Neural cell (in vitro differentiated cells): ENCODE measurements around the gene DAP. TPM values are rescaled to one million over a fixed set of nuclear protein-coding genes. Genes with fewer than 3 reads are reported as not detected.
A peak's percentile ranks its signal among the peaks of the same experiment; 100 is the strongest.

Experiments used
- H2AFZ ChIP-seq: fragments of 200-600, 300-800 bp; sonication (generic), shearing (Covaris generic); 2 replicates; pipeline ENCODE4 v1.6.0; 2014; ENCODE audit warnings: low read depth, mild to moderate bottlenecking, antibody characterized with exemption, low read length, moderate library complexity
- H3F3A ChIP-seq: fragments of 200-600 bp; shearing (Covaris generic); 2 replicates; pipeline ENCODE4 v1.6.1; 2016; ENCODE audit warnings: mild to moderate bottlenecking, moderate library complexity, mixed read lengths, antibody characterized with exemption, low read length; ENCODE audit not compliant: insufficient read depth, poor library complexity, severe bottlenecking
- H3K27ac ChIP-seq: fragments of 200-600, 300-800 bp; sonication (generic), shearing (Covaris generic); 2 replicates; pipeline ENCODE4 v1.5.1; 2014; ENCODE audit warnings: mild to moderate bottlenecking, low read length, moderate library complexity
- H3K27me3 ChIP-seq: fragments of 300-800, 200-600 bp; sonication (generic), shearing (Covaris generic); 2 replicates; pipeline ENCODE4 v1.6.0; 2014; ENCODE audit warnings: mild to moderate bottlenecking, low read depth, low read length, moderate library complexity; ENCODE audit not compliant: insufficient read depth
- H3K36me3 ChIP-seq: fragments of 300-800, 200-600 bp; sonication (generic), shearing (Covaris generic); 2 replicates; pipeline ENCODE4 v1.5.1; 2014; ENCODE audit warnings: mild to moderate bottlenecking, antibody characterized with exemption, low read length, moderate library complexity; ENCODE audit not compliant: insufficient read depth
- H3K4me2 ChIP-seq: fragments of 300-800, 200-600 bp; sonication (generic), shearing (Covaris generic); 2 replicates; pipeline ENCODE4 v1.6.0; 2014; ENCODE audit warnings: mild to moderate bottlenecking, low read length
- H3K4me3 ChIP-seq: fragments of 300-800, 200-600 bp; sonication (generic), shearing (Covaris generic); 2 replicates; pipeline ENCODE4 v1.5.1; 2014; ENCODE audit warnings: mild to moderate bottlenecking, low read length, moderate library complexity
- H3K79me2 ChIP-seq: fragments of 200-600 bp; shearing (Covaris generic); replicated peaks from 2 replicates; pipeline ENCODE4 v1.6.0; 2014; ENCODE audit warnings: mild to moderate bottlenecking, low read length, moderate library complexity; ENCODE audit not compliant: insufficient read depth
- H3K9ac ChIP-seq: fragments of 300-800, 200-600 bp; sonication (generic), shearing (Covaris generic); 2 replicates; pipeline ENCODE4 v1.6.1; 2016; ENCODE audit warnings: mild to moderate bottlenecking, low read length, mixed read lengths
- H3K9me2 ChIP-seq: fragments of 200-600 bp; shearing (Covaris generic); 2 replicates; pipeline ENCODE4 v1.6.1; 2016; ENCODE audit warnings: mild to moderate bottlenecking, low read length, mixed read lengths; ENCODE audit not compliant: insufficient read depth
- H3K9me3 ChIP-seq: fragments of 200-600, 300-800 bp; sonication (generic), shearing (Covaris generic); 2 replicates; pipeline ENCODE4 v1.6.1; 2016; ENCODE audit warnings: mild to moderate bottlenecking, mixed run types, low read length, moderate library complexity, mixed read lengths
- H4K20me1 ChIP-seq: fragments of 200-600 bp; shearing (Covaris generic); 2 replicates; pipeline ENCODE4 v1.6.1; 2016; ENCODE audit warnings: mild to moderate bottlenecking, mixed run types; ENCODE audit not compliant: insufficient read depth
- EP300 ChIP-seq: fragments of 450-650 bp; conservative IDR thresholded peaks from 2 replicates; pipeline ENCODE4 v1.6.1; 2014; ENCODE audit warnings: antibody characterized with exemption, mild to moderate bottlenecking, moderate library complexity; ENCODE audit not compliant: poor library complexity, severe bottlenecking
- EZH2 ChIP-seq: fragments of 200-600, 300-800 bp; shearing (Covaris generic), sonication (generic); IDR thresholded peaks from 2 replicates; pipeline ENCODE4 v1.6.1; 2014; ENCODE audit warnings: antibody characterized with exemption, low read length, borderline replicate concordance, mild to moderate bottlenecking; ENCODE audit not compliant: insufficient read depth, poor library complexity, severe bottlenecking
- MXI1 ChIP-seq: fragments of 450-650 bp; conservative IDR thresholded peaks from 2 replicates; pipeline ENCODE4 v1.6.1; 2014; ENCODE audit warnings: antibody characterized with exemption, mild to moderate bottlenecking; ENCODE audit not compliant: poor library complexity, severe bottlenecking
- POLR2AphosphoS5 ChIP-seq: IDR thresholded peaks from 2 replicates; pipeline ENCODE4 v1.6.1; 2012
- SMC3 ChIP-seq: fragments of 450-650 bp; conservative IDR thresholded peaks from 2 replicates; pipeline ENCODE4 v1.6.1; 2014; ENCODE audit warnings: antibody characterized with exemption, mild to moderate bottlenecking, moderate library complexity; ENCODE audit not compliant: poor library complexity
- polyA minus RNA-seq: library from RNA; depleted of rRNA, polyadenylated mRNA; stranded (reverse); fragments of >200 nt; gene quantifications from 2 replicates; pipeline ENCODE4 v1.2.3, GENCODE V29; 2014
- polyA plus RNA-seq: library from polyadenylated mRNA; depleted of rRNA; stranded (reverse); fragments of >200 nt; gene quantifications from 2 replicates; pipeline ENCODE4 v1.2.3, GENCODE V29; 2014
- TF ChIP-seq, protein P1 (sequence below): fragments of 450-650 bp; IDR thresholded peaks from 2 replicates; pipeline ENCODE4 v1.5.1; 2014; ENCODE audit warnings: antibody characterized with exemption, mild to moderate bottlenecking, moderate library complexity; ENCODE audit not compliant: poor library complexity, severe bottlenecking

DAP gene, protein sequence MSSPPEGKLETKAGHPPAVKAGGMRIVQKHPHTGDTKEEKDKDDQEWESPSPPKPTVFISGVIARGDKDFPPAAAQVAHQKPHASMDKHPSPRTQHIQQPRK
- polyA plus RNA-seq = 9.3 and 10.4 TPM in 2 replicates
- polyA minus RNA-seq = 9.0 and 9.3 TPM in 2 replicates

DNA sequence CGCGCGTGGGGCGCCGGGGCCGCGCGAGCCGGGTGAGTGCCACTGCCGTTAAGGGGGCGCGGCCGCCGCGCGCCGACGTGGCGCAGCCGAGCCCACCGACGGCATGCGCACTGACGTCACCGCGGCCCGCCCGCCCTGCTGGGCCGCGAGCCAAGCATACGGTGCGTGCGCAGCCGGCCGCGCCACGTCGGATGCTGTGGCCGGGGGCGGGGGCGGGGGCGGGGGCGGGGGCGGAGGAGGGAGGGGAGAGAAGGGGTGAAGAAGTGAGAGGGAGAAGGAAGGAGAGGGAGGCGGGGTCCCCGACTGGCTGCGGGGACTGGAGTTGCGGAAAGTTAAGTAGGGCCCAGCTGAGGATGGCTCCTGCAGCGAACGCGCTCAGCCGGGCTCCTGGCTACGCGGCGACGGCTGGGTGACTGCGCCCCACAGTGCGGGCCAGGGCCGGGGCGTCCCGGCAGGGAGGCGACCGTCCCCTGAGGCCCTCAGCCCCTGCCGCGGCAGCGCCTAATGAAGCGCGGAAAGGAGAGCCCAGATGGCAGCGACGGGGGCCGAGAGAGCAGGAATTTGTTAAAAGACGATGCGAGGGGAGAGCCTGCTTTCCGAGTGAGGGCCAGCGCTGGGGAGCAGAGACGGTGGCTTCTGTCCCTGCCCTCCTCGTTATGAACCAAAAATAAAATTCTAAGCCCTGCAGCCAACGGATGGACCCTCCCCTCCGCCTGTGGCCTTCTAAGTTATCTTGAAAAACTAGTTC lies at the start of gene DAP:
DAP (minus strand) TSS at position 50 of the 748 bp plus-strand sequence. CDS start 166 bp downstream, outside the sequence.
- Histone ChIP-seq H3K9me2 (no peaks in the 10 kb centered on the region), H3K36me3 (no peaks in the 10 kb centered on the region), H3K27me3 (no peaks in the 10 kb centered on the region), H3K9me3 (no peaks in the 10 kb centered on the region), H3K4me3 (peak within 1 kb of the TSS; percentile 71), H3F3A (no peaks in the 10 kb centered on the region), H3K4me2 (peak within 1 kb of the TSS; percentile 80), H4K20me1 (no peaks in the 10 kb centered on the region), H3K79me2 (no peaks in the 10 kb centered on the region), H2AFZ (peak within 1 kb of the TSS; percentile 56), H3K27ac (peak within 1 kb of the TSS; percentile 3), H3K9ac (peak within 1 kb of the TSS; percentile 61)
- TF ChIP-seq POLR2AphosphoS5 = no peak
- TF ChIP-seq, protein P1, sequence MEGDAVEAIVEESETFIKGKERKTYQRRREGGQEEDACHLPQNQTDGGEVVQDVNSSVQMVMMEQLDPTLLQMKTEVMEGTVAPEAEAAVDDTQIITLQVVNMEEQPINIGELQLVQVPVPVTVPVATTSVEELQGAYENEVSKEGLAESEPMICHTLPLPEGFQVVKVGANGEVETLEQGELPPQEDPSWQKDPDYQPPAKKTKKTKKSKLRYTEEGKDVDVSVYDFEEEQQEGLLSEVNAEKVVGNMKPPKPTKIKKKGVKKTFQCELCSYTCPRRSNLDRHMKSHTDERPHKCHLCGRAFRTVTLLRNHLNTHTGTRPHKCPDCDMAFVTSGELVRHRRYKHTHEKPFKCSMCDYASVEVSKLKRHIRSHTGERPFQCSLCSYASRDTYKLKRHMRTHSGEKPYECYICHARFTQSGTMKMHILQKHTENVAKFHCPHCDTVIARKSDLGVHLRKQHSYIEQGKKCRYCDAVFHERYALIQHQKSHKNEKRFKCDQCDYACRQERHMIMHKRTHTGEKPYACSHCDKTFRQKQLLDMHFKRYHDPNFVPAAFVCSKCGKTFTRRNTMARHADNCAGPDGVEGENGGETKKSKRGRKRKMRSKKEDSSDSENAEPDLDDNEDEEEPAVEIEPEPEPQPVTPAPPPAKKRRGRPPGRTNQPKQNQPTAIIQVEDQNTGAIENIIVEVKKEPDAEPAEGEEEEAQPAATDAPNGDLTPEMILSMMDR = no peak

DNA sequence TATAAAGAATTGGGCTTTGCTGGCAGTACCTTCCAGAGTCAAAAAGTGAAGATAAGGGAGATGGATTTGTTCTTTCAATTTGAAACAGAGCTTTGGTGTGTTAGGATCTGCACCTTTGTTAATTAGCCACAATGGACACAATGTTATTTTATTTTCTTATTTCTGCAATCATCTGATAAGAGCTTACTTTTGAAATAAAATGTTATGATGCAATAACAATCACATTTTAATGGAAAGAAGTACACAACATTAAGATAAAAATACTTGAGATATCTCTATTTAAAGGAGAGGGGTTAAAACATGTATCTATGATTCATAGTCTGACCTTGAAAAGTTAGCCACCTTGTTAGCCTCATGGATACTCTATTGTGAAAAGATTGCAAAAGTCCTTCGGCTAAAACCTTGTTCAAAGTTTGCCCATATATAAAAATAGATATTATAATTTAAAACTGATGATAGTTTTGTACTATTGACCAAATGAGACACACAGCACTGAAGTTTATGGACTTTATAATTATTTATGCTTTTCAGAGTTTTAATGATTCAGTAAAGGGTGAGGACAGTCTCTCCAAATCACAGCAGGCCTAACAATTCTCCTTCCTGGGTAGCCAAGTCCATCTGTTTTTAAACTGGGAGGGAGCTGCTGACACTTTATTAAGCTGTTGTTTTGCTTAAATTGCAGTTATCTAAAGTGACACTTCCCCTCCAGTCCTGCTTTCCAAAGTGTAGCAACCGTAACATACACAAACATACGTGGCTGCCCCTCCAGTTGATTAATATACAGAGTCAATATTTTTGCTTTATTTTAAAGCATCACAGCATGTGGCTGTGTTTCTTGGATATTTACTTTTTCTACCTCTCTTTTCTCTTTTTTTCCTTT lies 47.6 kb upstream of the DAP start:
- no peaks in the 10 kb centered on the region for H3K9me2 ChIP-seq
- H4K20me1 ChIP-seq = no peaks in the 10 kb centered on the region
- no peak for TF ChIP-seq EZH2
- TF ChIP-seq EP300 = no peak
- TF ChIP-seq SMC3 = no peak
- TF ChIP-seq MXI1 = no peak
- TF ChIP-seq, protein P1 = no peak
- H3K27ac ChIP-seq = no peak overlapping the region
- H3K9me3 ChIP-seq = no peaks in the 10 kb centered on the region
- H3K36me3 ChIP-seq = no peaks in the 10 kb centered on the region
- no peaks in the 10 kb centered on the region for H3K27me3 ChIP-seq
- H3K9ac ChIP-seq = no peak overlapping the region
- H3K4me2 ChIP-seq = no peak overlapping the region
- no peak overlapping the region for H2AFZ ChIP-seq
- H3F3A ChIP-seq = no peaks in the 10 kb centered on the region
- H3K4me3 ChIP-seq = no peak overlapping the region
- no peaks in the 10 kb centered on the region for H3K79me2 ChIP-seq
